Measurements from ENCODE around the gene ADISSP. TPM values are rescaled to one million over a fixed set of nuclear protein-coding genes. Genes with fewer than 3 reads are reported as not detected.
A peak's percentile ranks its signal among the peaks of the same experiment; 100 is the strongest.

The ADISSP gene
- total and polyA plus RNA-seq, 2 of the 13 experiments (the other 11 are each of a cell fraction or from before 2014, with no cell fraction given) = 38.3 to 90.6 TPM

GRCh38 chr20:3804254-3804751 is 36.8 kb upstream of the ADISSP start:
- in situ Hi-C loops (cut with HindIII; ENCODE audit: extremely low pct_ligation_motif_present, low pct_unique_long_range_greater_than_20kb) (no loop called here), intact Hi-C loops (cut with micrococcal nuclease; ENCODE audit: unreplicated experiment) (no loop called here)
- 98% methylated on average over 11 of the region's 11 CpGs for WGBS (ENCODE audit: low lambda C conversion rate)
- Histone ChIP-seq H3K36me3 (replicated peaks in 1 of 2; ENCODE audit: control insufficient read depth in 1 of 2, insufficient read depth in 2 of 2, low read length in 2 of 2) (peaks cover 27 to 44% of the 10 kb centered on the region in 2 experiments), H3K27me3 (ENCODE audit: control insufficient read depth in 1 of 2, insufficient read depth in 2 of 2, low read length in 2 of 2) (no peaks in the 10 kb centered on the region), H3K4me3 (replicated peaks in 1 of 3; ENCODE audit: insufficient read depth in 1 of 3, low read depth in 2 of 3, low read length in 3 of 3) (no peak overlapping the region), H3K4me2 (ENCODE audit: low read depth, low read length) (no peak overlapping the region), H3K9me3 (ENCODE audit: low read length) (no peaks in the 10 kb centered on the region), H3K4me1 (ENCODE audit: insufficient read depth, low read length) (peaks cover 35% of the 10 kb centered on the region), H4K20me1 (ENCODE audit: insufficient read depth, low read length) (no peaks in the 10 kb centered on the region), H3K27ac (ENCODE audit: extremely low read length, insufficient read depth, low read length) (no peak overlapping the region), H3K79me2 (ENCODE audit: insufficient read depth, low read length) (no peaks in the 10 kb centered on the region), H3K9ac (ENCODE audit: insufficient read depth, low read depth, low read length) (no peak overlapping the region), H2AFZ (ENCODE audit: low read length) (no peak overlapping the region)
- no peak for ATAC-seq
- BruUV-seq (replicated peaks) = no TSS peak
- ChIA-PET CTCF (ENCODE audit: low intra/inter-chr PET ratio, low total read pairs) (no interaction called here), POLR2A (no interaction called here)
- no peak for DNase-seq (ENCODE audit: low spot score)
- no peak for FAIRE-seq
- TF ChIP-seq MTF1 (CRISPR knock-in tag; IDR thresholded peaks at IDR 0.05) (no peak), CEBPB (IDR thresholded peaks at IDR 0.05; ENCODE audit: borderline replicate concordance, low read depth, low read length) (peak; percentile 47; the same call in 1 of the 2 replicates), THAP8 (CRISPR knock-in tag; IDR thresholded peaks at IDR 0.05; ENCODE audit: borderline replicate concordance) (no peak), AKNA (CRISPR knock-in tag; IDR thresholded peaks at IDR 0.05; ENCODE audit: borderline replicate concordance) (no peak), SRSF1 (optimal IDR thresholded peaks at IDR 0.05; ENCODE audit: low read depth, low read length) (no peak), JDP2 (CRISPR knock-in tag; IDR thresholded peaks at IDR 0.05; ENCODE audit: borderline replicate concordance) (no peak)

Data from HepG2 (cell line).